ENCODE results near the gene CDCA7. TPM values are rescaled to one million over a fixed set of nuclear protein-coding genes. Genes with fewer than 3 reads are reported as not detected.

Gene CDCA7
- total RNA-seq, 2 donors from 2014 or later = 3.1 to 3.6 TPM

- DNase-seq (no peak), ATAC-seq (no peak)
- 39 to 53% methylated on average over 3 of the region's 3 CpGs for WGBS, 2 donors
- Histone ChIP-seq H3K4me1 (peaks cover 15% of the 10 kb centered on the region), H3K27me3 (peaks cover 0 to 19% of the 10 kb centered on the region in 2 donors), H3K27ac (no peak overlapping the region), H3K36me3 (replicated peaks in 1 of 2; ENCODE audit: insufficient read depth in 1 of 2, low read depth in 2 of 2) (no peaks in the 10 kb centered on the region), H3K9me3 (no peaks in the 10 kb centered on the region), H3K4me3 (no peak overlapping the region)
- intact Hi-C loops (cut with DNase I) = no loop called here
- TF ChIP-seq POLR2A (IDR thresholded peaks at IDR 0.05) (no peak), CTCF (IDR thresholded peaks at IDR 0.05) (no peak)
Measured at GRCh38 chr2:173357346-173357745, 2.7 kb downstream of the CDCA7 start.

- Histone ChIP-seq H3K9me3 (no peaks in the 10 kb centered on the region), H3K36me3 (replicated peaks in 1 of 2; ENCODE audit: insufficient read depth in 1 of 2, low read depth in 2 of 2) (no peaks in the 10 kb centered on the region), H3K4me1 (peaks cover 15% of the 10 kb centered on the region), H3K4me3 (no peak overlapping the region), H3K27me3 (peaks cover 0 to 11% of the 10 kb centered on the region in 2 donors), H3K27ac (no peak overlapping the region)
- intact Hi-C loops (cut with DNase I) = no loop called here
- TF ChIP-seq CTCF (IDR thresholded peaks at IDR 0.05) (no peak), POLR2A (IDR thresholded peaks at IDR 0.05) (no peak)
- no peak for DNase-seq
- 51 to 55% methylated on average over 5 of the region's 5 CpGs for WGBS, 2 donors
- ATAC-seq = no peak
Measured at GRCh38 chr2:173358616-173359015, 3.9 kb downstream of the CDCA7 start.

- intact Hi-C loops (cut with DNase I) = no loop called here
- TF ChIP-seq POLR2A (IDR thresholded peaks at IDR 0.05) = no peak
- H3K27me3 ChIP-seq = peaks cover 0 to 4% of the 10 kb centered on the region in 2 donors
- WGBS, 2 donors = 90 to 92% methylated on average over 8 of the region's 8 CpGs
- H3K4me3 ChIP-seq = no peak overlapping the region
- no peaks in the 10 kb centered on the region for H3K9me3 ChIP-seq
- DNase-seq (no peak), ATAC-seq (no peak)
- H3K27ac ChIP-seq = no peak overlapping the region
- no peaks in the 10 kb centered on the region for H3K36me3 ChIP-seq (replicated peaks in 1 of 2; ENCODE audit: insufficient read depth in 1 of 2, low read depth in 2 of 2)
- peaks cover 11% of the 10 kb centered on the region for H3K4me1 ChIP-seq
Measured at GRCh38 chr2:173359231-173359630, 4.6 kb downstream of the CDCA7 start.

GRCh38 chr2:173370198-173370597 lies 15.5 kb downstream of the CDCA7 start:
- 86 to 94% methylated on average over 3 of the region's 3 CpGs for WGBS, 2 donors
- no peak overlapping the region for H3K27ac ChIP-seq
- intact Hi-C loops (cut with DNase I) = no loop called here
- no peaks in the 10 kb centered on the region for H3K27me3 ChIP-seq
- no peak for DNase-seq
- no peak overlapping the region for H3K4me3 ChIP-seq
- H3K9me3 ChIP-seq = no peaks in the 10 kb centered on the region
- ATAC-seq = no peak
- no peaks in the 10 kb centered on the region for H3K4me1 ChIP-seq
- H3K36me3 ChIP-seq (replicated peaks in 1 of 2; ENCODE audit: insufficient read depth in 1 of 2, low read depth in 2 of 2) = no peaks in the 10 kb centered on the region
- TF ChIP-seq POLR2A (IDR thresholded peaks at IDR 0.05) (no peak), CTCF (IDR thresholded peaks at IDR 0.05) (no peak)

GRCh38 chr2:173371023-173371422 lies 16.4 kb downstream of the CDCA7 start:
- no peak overlapping the region for H3K4me3 ChIP-seq
- H3K27me3 ChIP-seq = no peaks in the 10 kb centered on the region
- DNase-seq (no peak), ATAC-seq (no peak)
- TF ChIP-seq POLR2A (IDR thresholded peaks at IDR 0.05) (no peak), CTCF (IDR thresholded peaks at IDR 0.05) (no peak)
- H3K36me3 ChIP-seq (replicated peaks in 1 of 2; ENCODE audit: insufficient read depth in 1 of 2, low read depth in 2 of 2) = no peaks in the 10 kb centered on the region
- H3K9me3 ChIP-seq = no peaks in the 10 kb centered on the region
- WGBS, 2 donors = 75 to 86% methylated on average over 3 of the region's 3 CpGs
- H3K27ac ChIP-seq = no peak overlapping the region
- intact Hi-C loops (cut with DNase I) = no loop called here
- H3K4me1 ChIP-seq = no peaks in the 10 kb centered on the region
